Astrocyte (in vitro differentiated cells and primary cell): ENCODE results near the gene WARS2. TPM values are rescaled to one million over a fixed set of nuclear protein-coding genes. Genes with fewer than 3 reads are reported as not detected.

Experiments used
- DNase-seq: peaks from one replicate; pipeline ENCODE4 v3.0.0-alpha.2; 2010; ENCODE audit warnings: low read depth
- FAIRE-seq: peaks from 2 replicates; lab custom pipeline; 2011; peaks lifted over from hg19 to GRCh38; lab: Jason Lieb, UNC
- H2AFZ ChIP-seq: 2 replicates; pipeline ENCODE4 v1.6.0; 2012; ENCODE audit warnings: low read depth, low read length, inconsistent platforms
- H3K27ac ChIP-seq: 2 replicates; pipeline ENCODE4 v1.5.1; 2011; ENCODE audit warnings: low read depth, low read length, inconsistent platforms
- H3K27me3 ChIP-seq: 2 replicates; pipeline ENCODE4 v1.6.0; 2011; ENCODE audit warnings: low read length, inconsistent platforms; ENCODE audit not compliant: insufficient read depth
- H3K36me3 ChIP-seq: 2 replicates; pipeline ENCODE4 v1.5.1; 2011; ENCODE audit warnings: low read length, inconsistent platforms; ENCODE audit not compliant: insufficient read depth
- H3K4me1 ChIP-seq: 2 replicates; pipeline ENCODE4 v1.5.1; 2011; ENCODE audit warnings: low read length, inconsistent platforms; ENCODE audit not compliant: insufficient read depth
- H3K4me2 ChIP-seq: 2 replicates; pipeline ENCODE4 v1.6.0; 2012; ENCODE audit warnings: low read length, inconsistent platforms
- H3K4me3 ChIP-seq: 2 replicates; pipeline ENCODE4 v1.5.1; 2011; ENCODE audit warnings: low read depth, mild to moderate bottlenecking, low read length, inconsistent platforms; ENCODE audit not compliant: insufficient read depth
- H3K79me2 ChIP-seq: 2 replicates; pipeline ENCODE4 v1.6.0; 2012; ENCODE audit warnings: mild to moderate bottlenecking, low read length, inconsistent platforms; ENCODE audit not compliant: insufficient read depth
- H3K9ac ChIP-seq: 2 replicates; pipeline ENCODE4 v1.6.0; 2012; ENCODE audit warnings: mild to moderate bottlenecking, low read length, inconsistent platforms
- H3K9me3 ChIP-seq: 2 replicates; pipeline ENCODE4 v1.5.1; 2012; ENCODE audit warnings: low read depth, mild to moderate bottlenecking, low read length, inconsistent platforms; ENCODE audit not compliant: insufficient read depth
- H4K20me1 ChIP-seq: 2 replicates; pipeline ENCODE4 v1.6.0; 2012; ENCODE audit warnings: low read length, inconsistent platforms; ENCODE audit not compliant: insufficient read depth
- H3K27ac Mint-ChIP-seq: one replicate; pipeline ENCODE4 v1.8.0; 2021; ENCODE audit warnings: mild to moderate bottlenecking, mixed read lengths; ENCODE audit not compliant: unreplicated experiment
- H3K27me3 Mint-ChIP-seq: one replicate; pipeline ENCODE4 v1.8.0; 2021; ENCODE audit warnings: low read depth, mixed read lengths; ENCODE audit not compliant: unreplicated experiment
- H3K36me3 Mint-ChIP-seq: one replicate; pipeline ENCODE4 v1.8.0; 2021; ENCODE audit warnings: low read depth, mixed read lengths; ENCODE audit not compliant: unreplicated experiment
- H3K4me1 Mint-ChIP-seq: one replicate; pipeline ENCODE4 v1.8.0; 2021; ENCODE audit warnings: low read depth, mixed read lengths; ENCODE audit not compliant: unreplicated experiment
- H3K4me3 Mint-ChIP-seq: one replicate; pipeline ENCODE4 v1.8.0; 2021; ENCODE audit warnings: mild to moderate bottlenecking, moderate library complexity, mixed read lengths; ENCODE audit not compliant: unreplicated experiment
- H3K9me3 Mint-ChIP-seq: one replicate; pipeline ENCODE4 v1.8.0; 2021; ENCODE audit warnings: mild to moderate bottlenecking, mixed read lengths; ENCODE audit not compliant: unreplicated experiment
- CTCF ChIP-seq: IDR thresholded peaks from 2 replicates; pipeline ENCODE4 v1.5.1; 2011; ENCODE audit warnings: low read depth, mild to moderate bottlenecking, inconsistent platforms, low read length, moderate library complexity; ENCODE audit not compliant: insufficient read depth
- EZH2 ChIP-seq: IDR thresholded peaks from 2 replicates; pipeline ENCODE4 v1.6.1; 2012; ENCODE audit warnings: mild to moderate bottlenecking, low read length, inconsistent platforms; ENCODE audit not compliant: insufficient read depth
- total RNA-seq: library from RNA; stranded (reverse); gene quantifications from 2 replicates; pipeline ENCODE4 v1.2.1, GENCODE V29; 2021

The WARS2 gene
- total RNA-seq, 1 donor from 2014 or later, result 10.5 TPM

DNA sequence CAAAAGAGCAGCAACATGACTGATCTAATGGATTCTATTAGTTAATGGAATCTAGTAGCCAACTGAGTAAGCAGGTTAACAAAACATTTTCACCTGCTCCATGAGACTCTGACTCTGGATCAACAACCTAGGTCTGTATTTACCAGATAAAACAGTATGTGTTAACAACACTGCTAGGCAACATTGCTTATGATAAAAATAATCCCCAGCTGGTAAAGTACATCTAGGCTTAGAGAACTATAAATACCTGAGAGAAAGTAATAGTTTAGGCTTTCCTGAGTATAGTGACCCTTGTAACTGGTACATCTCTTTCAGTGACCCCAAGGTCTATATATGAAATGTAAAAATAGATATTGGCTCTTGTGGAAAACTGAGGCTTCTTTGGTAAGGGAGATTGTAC, 78.8 kb downstream of the WARS2 start:
- Histone ChIP-seq H3K4me2 (no peak overlapping the region), H3K9ac (no peak overlapping the region), H3K79me2 (no peaks in the 10 kb centered on the region), H3K4me3 (no peak overlapping the region), H3K36me3 (no peaks in the 10 kb centered on the region), H3K27me3 (no peaks in the 10 kb centered on the region), H4K20me1 (no peaks in the 10 kb centered on the region), H3K27ac (no peak overlapping the region), H3K4me1 (no peaks in the 10 kb centered on the region), H2AFZ (no peak overlapping the region), H3K9me3 (no peaks in the 10 kb centered on the region)
- DNase-seq, result no peak
- Mint-ChIP-seq H3K9me3 (no peaks in the 10 kb centered on the region), H3K27me3 (no peaks in the 10 kb centered on the region), H3K27ac (no peak overlapping the region), H3K4me1 (no peaks in the 10 kb centered on the region), H3K36me3 (peaks cover 2% of the 10 kb centered on the region), H3K4me3 (no peak overlapping the region)
- TF ChIP-seq CTCF, result no peak
- no peak for TF ChIP-seq EZH2
- no peak for FAIRE-seq

DNA sequence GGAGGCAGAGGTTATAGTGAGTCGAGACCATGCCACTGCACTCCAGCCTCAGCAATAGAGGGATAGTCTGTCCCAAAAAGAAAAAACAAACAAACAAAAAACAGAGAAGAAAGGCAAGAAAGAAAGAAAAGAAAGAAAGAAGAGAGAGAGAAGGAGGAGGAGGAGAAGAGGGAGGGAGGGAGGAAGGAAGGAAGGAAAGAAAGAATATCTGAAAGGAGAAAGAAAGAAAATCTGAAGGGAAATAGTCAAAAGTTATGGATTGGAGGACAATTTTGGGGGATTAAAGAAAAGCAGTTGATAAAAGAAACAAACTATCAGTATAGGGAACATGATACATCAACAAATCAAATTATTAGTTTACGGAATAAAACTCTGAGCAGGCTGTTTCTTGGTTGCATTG, 84.9 kb downstream of the WARS2 start:
- no peaks in the 10 kb centered on the region for H3K36me3 ChIP-seq
- Mint-ChIP-seq H3K36me3 (no peaks in the 10 kb centered on the region), H3K4me3 (no peak overlapping the region), H3K4me1 (no peaks in the 10 kb centered on the region), H3K9me3 (no peaks in the 10 kb centered on the region), H3K27me3 (no peaks in the 10 kb centered on the region), H3K27ac (no peak overlapping the region)
- H3K27ac ChIP-seq, result no peak overlapping the region
- DNase-seq, result no peak
- no peak overlapping the region for H2AFZ ChIP-seq
- no peak for TF ChIP-seq CTCF
- no peak for TF ChIP-seq EZH2
- H3K9ac ChIP-seq, result no peak overlapping the region
- H3K27me3 ChIP-seq, result no peaks in the 10 kb centered on the region
- no peak overlapping the region for H3K4me3 ChIP-seq
- FAIRE-seq, result no peak
- H3K4me1 ChIP-seq, result no peaks in the 10 kb centered on the region
- H3K9me3 ChIP-seq, result no peaks in the 10 kb centered on the region
- no peaks in the 10 kb centered on the region for H4K20me1 ChIP-seq
- no peaks in the 10 kb centered on the region for H3K79me2 ChIP-seq
- H3K4me2 ChIP-seq, result no peak overlapping the region

GRCh38 chr1:119053917-119054316, 86.5 kb downstream of the WARS2 start:
- Histone ChIP-seq H3K9me3 (no peaks in the 10 kb centered on the region), H3K27me3 (no peaks in the 10 kb centered on the region), H3K4me3 (no peak overlapping the region), H3K4me2 (no peak overlapping the region), H3K27ac (no peak overlapping the region), H4K20me1 (no peaks in the 10 kb centered on the region), H3K9ac (no peak overlapping the region), H3K4me1 (no peaks in the 10 kb centered on the region), H2AFZ (no peak overlapping the region), H3K79me2 (no peaks in the 10 kb centered on the region), H3K36me3 (no peaks in the 10 kb centered on the region)
- no peak for DNase-seq
- Mint-ChIP-seq H3K4me3 (no peak overlapping the region), H3K27me3 (no peaks in the 10 kb centered on the region), H3K9me3 (no peaks in the 10 kb centered on the region), H3K36me3 (no peaks in the 10 kb centered on the region), H3K27ac (no peak overlapping the region), H3K4me1 (no peaks in the 10 kb centered on the region)
- TF ChIP-seq EZH2, result no peak
- no peak for TF ChIP-seq CTCF
- FAIRE-seq, result no peak
